HTR-8/SVneo (cell line): ENCODE results near the gene CDKAL1.
"Not testable (repeated sequence)": the region's sequence is repeated elsewhere in the genome, so short reads cannot be mapped to it uniquely, and the experiment has no call there.

Experiments used
- DNase-seq: peaks from one replicate; pipeline ENCODE4 v3.0.0; 2011; ENCODE audit warnings: low spot score, mixed read lengths; ENCODE audit not compliant: insufficient read length
- FAIRE-seq: peaks from 2 replicates; lab custom pipeline; 2011; peaks lifted over from hg19 to GRCh38; lab: Jason Lieb, UNC

CDKAL1 gene

DNA sequence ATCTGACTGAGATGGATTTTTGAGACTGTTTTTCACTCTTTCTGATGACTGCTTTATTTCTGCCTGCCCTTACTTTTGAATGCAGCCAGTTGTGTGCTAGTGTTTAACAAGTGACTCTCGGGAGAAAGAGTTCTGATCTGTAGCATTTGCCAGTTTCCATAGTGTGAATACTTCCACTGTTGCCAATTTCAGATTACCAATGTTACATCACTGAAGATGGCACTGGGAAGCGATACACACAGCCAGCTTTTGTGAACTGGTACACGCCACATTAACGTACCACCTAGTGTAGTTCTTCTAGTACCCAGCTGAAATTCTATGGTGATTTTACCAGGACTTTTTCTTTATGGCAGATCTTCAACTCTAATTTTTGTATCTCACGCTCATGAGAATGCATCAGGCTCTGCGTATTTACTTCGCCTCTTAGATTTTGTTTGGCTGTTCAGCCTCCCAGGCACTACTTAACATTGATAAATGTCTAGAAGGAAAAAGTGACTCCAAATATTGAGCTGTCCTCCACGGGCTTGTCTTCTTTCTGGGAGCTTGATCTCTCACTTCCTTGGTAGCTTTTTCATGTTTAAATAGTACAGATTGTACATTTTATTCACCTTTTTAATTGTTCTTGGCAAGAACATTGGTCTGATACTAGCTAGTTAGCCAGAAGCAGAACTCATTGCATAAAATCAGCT is 537.7 kb downstream of the CDKAL1 start:
- DNase-seq: no peak
- no peak for FAIRE-seq

DNA sequence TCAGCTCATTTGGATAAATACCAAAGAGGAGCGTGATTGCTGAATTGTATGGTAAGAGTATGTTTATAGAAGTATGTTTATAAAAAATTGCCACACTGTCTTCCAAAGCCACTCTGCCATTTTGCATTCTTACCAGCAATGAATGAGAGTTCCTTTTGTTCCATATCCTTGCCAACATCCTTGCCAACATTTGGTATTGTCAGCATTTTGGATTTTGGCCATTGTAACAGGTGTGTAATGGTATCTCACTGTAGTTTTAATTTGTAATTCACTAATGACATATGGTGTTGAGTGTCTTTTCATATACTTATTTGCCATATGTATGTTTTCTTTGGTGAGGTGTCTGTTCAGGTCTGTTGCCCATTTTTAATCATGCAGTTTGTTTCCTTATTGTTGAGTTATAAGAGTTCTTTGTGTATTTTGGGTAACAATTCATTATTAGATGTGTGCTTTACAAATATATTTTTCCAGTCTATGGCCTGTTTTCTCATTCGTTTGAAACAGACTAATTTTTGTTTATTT is 539.1 kb downstream of the CDKAL1 start:
- no peak for FAIRE-seq
- no peak for DNase-seq

- no peak for DNase-seq
- FAIRE-seq: no peak
These were observed 540.2 kb downstream of the CDKAL1 start for GRCh38 chr6:21074484-21074883.

- DNase-seq (no peak), FAIRE-seq (no peak)
These were observed 541.7 kb downstream of the CDKAL1 start for GRCh38 chr6:21075986-21076385.

GRCh38 chr6:21078497-21078896 is 544.2 kb downstream of the CDKAL1 start:
- DNase-seq (no peak), FAIRE-seq (no peak)

- DNase-seq (no peak), FAIRE-seq (no peak)
These were observed 545.3 kb downstream of the CDKAL1 start for GRCh38 chr6:21079468-21080048.

DNA sequence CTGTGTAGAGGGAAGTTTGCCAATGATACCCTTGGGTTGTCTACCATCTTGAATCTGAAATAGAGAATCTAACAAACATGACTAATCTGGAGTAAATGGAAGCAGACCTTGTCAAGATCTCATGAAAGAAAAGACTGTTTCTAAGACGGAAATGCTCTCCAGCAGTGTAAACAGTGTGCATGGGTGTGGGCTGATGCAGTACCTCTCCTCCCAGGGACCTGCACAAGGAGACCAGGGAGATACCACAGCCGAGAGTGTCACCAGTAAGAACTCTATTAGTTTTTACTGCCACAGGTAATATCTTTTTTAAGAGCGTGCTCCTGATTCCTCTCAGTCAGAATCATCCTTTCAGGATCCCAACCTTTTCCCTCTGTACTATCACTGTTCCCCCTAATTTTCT is 546.0 kb downstream of the CDKAL1 start:
- FAIRE-seq: no peak
- DNase-seq: no peak

GRCh38 chr6:21082091-21082490 is 547.8 kb downstream of the CDKAL1 start:
- DNase-seq (no peak), FAIRE-seq (no peak)

DNA sequence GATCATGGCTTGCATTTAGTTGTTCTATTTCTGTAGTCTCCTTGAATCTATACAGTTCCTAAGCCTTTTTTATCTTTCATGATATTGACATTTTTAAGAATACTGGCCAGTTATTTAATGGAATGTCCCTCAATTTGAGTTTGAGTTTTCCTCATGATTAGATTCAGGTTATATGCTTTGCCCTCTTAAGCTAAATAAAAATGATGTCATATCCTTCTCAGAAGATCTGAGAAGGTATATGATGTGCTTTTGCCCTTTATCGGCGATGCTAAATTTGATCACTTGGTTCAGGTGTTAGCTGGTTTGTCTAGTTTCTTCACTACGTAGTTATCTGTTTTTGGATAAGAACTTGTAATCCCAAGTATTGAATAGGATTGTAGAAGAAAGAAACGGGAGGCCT is 549.5 kb downstream of the CDKAL1 start:
- DNase-seq (no peak), FAIRE-seq (no peak)

DNA sequence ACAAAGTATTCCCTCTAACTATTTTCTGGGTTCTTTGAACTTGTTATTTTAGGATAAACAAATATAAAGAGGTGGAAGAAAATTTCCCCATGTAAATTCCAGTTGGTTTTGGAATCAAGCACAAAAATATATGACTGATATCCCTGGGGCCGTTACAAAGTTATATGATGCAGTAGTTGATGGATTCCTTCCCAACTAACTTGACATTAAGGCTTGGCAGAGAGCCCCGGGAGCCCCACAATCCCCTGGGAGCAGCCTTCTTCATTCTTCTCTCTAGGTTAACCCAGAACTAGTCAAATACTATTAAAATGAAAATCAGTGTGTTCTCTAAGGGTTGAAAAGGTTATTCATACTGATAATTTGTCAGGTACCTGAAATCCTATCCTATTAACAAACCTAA is 550.4 kb downstream of the CDKAL1 start:
- DNase-seq (no peak), FAIRE-seq (no peak)

GRCh38 chr6:21085211-21085610 is 551.0 kb downstream of the CDKAL1 start:
- FAIRE-seq: no peak
- no peak for DNase-seq

- FAIRE-seq (no peak), DNase-seq (no peak)
These were observed 551.4 kb downstream of the CDKAL1 start for GRCh38 chr6:21085643-21086042.

GRCh38 chr6:21087188-21087587 is 552.9 kb downstream of the CDKAL1 start:
- DNase-seq (no peak), FAIRE-seq (no peak)

DNA sequence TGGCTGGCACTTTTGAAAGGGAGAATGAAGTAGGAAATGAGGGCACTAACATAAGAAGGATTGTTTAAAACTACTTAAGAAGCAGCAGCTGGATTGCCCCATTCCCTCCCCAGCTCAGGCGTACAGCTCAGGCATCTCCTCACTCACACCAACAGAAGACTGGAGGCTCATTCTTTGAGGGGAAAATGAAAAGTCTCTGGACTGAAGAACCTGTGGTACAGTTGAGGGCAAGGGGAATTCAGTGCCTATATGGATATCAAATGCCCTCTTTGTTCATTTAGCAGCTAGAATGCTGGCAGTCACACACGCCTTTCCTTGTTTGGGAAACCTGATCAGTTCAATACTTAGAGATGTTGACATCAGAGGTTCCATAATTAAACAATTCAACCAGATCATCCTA is 557.2 kb downstream of the CDKAL1 start:
- DNase-seq: no peak
- FAIRE-seq: no peak

DNA sequence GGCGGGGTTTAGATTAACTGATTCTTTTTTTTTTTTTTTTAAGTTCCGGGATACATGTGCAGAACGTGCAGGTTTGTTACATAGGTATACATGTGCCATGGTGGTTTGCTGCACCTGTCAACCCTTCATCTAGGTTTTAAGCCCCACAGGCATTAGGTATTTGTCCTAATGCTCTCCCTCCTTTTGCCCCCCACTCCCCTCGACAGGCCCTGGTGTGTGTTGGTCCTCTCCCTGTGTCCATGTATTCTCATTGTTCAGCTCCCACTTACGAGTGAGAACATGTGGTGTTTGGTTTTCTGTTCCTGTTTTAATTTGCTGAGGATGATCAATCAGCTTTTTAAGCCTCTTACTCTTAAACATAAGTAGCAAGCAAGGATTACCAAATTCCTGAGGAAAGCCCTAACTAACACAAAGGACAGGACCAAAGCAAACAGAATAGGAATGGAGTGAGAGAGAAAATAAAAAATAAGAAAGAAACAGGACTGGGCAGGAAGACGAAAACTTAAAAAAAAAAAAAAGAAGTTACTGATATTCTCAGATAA is 558.0 kb downstream of the CDKAL1 start:
- DNase-seq, FAIRE-seq: not testable (repeated sequence)

- DNase-seq (no peak), FAIRE-seq (no peak)
These were observed 561.2 kb downstream of the CDKAL1 start for GRCh38 chr6:21095462-21095861.

DNA sequence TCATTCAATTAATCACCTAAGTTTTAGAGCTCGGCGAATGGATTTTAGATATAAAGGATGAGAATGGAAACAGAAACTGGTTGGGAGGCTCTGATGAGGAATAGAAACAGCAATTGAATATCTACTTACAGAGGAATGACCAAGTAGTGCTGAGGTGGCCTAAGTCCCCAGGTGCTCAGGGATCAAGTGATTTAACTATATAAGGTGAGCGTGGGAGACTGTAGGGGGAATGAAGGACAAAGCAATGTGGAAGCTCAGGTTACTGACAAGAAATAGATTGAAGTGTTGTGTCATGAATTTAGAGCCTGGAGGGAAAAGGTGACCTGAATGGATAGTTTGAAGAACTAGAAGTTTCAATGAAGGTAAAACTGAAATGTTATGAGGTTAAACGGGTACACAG is 563.9 kb downstream of the CDKAL1 start:
- DNase-seq (no peak), FAIRE-seq (no peak)

GRCh38 chr6:21098744-21099143 is 564.5 kb downstream of the CDKAL1 start:
- DNase-seq: no peak
- no peak for FAIRE-seq

GRCh38 chr6:21099338-21100314 is 565.4 kb downstream of the CDKAL1 start:
- DNase-seq (no peak), FAIRE-seq (no peak)

DNA sequence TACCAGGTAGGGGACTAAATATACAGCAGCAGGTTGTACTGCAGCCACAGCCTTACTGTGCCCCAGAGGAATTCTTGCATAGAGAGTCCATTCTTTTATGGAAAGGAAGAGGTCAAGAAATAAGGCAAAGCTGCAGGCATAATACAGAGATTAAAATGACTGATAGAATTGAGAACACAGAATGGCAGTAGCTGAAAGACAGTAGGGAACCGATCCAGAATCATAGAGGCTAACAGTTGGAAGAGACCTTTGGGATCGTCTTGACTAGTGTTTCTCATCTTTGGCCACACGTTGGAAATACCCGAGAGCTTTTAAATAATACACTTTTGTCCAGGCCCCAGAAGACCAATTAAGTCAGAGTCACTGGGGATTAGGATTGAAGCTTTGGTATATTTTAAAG is 566.7 kb downstream of the CDKAL1 start:
- DNase-seq (no peak), FAIRE-seq (no peak)

- FAIRE-seq (no peak), DNase-seq (no peak)
These were observed 567.4 kb downstream of the CDKAL1 start for GRCh38 chr6:21101694-21102093.
